ENCODE results near the gene C4orf50.

The C4orf50 gene

GRCh38 chr4:5930876-5931275 is 87.4 kb downstream of the C4orf50 start:
- Histone ChIP-seq H3K9me3 (ENCODE audit: insufficient read depth, low read length) (no peaks in the 10 kb centered on the region), H3K27ac (ENCODE audit: low read depth, low read length) (no peak overlapping the region), H3K4me2 (ENCODE audit: low read depth, low read length, poor library complexity, severe bottlenecking) (no peak overlapping the region), H3F3A (ENCODE audit: insufficient read depth) (no peaks in the 10 kb centered on the region), H3K9ac (ENCODE audit: low read length) (no peak overlapping the region), H3K27me3 (ENCODE audit: low read length) (no peaks in the 10 kb centered on the region), H2AFZ (ENCODE audit: low read depth, low read length, severe bottlenecking) (no peak overlapping the region), H3K9me2 (replicated peaks; ENCODE audit: insufficient read depth, low read length) (no peaks in the 10 kb centered on the region), H3K79me2 (ENCODE audit: insufficient read depth, low read length) (no peaks in the 10 kb centered on the region), H3K36me3 (ENCODE audit: low read length) (no peaks in the 10 kb centered on the region), H3K4me3 (ENCODE audit: insufficient read depth, low read length, poor library complexity, severe bottlenecking) (no peak overlapping the region), H4K20me1 (ENCODE audit: low read depth, low read length) (no peaks in the 10 kb centered on the region)
- TF ChIP-seq CTCF (IDR thresholded peaks at IDR 0.05; ENCODE audit: insufficient read depth, low read length, poor library complexity, severe bottlenecking): no peak
- TF ChIP-seq EZH2phosphoT487 (conservative IDR thresholded peaks at IDR 0.05; ENCODE audit: low read length): no peak

GRCh38 chr4:5930456-5930855 is 87.8 kb downstream of the C4orf50 start:
- no peaks in the 10 kb centered on the region for H3K79me2 ChIP-seq (ENCODE audit: insufficient read depth, low read length)
- H3K27me3 ChIP-seq (ENCODE audit: low read length): no peaks in the 10 kb centered on the region
- no peaks in the 10 kb centered on the region for H3K36me3 ChIP-seq (ENCODE audit: low read length)
- no peaks in the 10 kb centered on the region for H3K9me3 ChIP-seq (ENCODE audit: insufficient read depth, low read length)
- H4K20me1 ChIP-seq (ENCODE audit: low read depth, low read length): no peaks in the 10 kb centered on the region
- no peak overlapping the region for H2AFZ ChIP-seq (ENCODE audit: low read depth, low read length, severe bottlenecking)
- TF ChIP-seq CTCF (IDR thresholded peaks at IDR 0.05; ENCODE audit: insufficient read depth, low read length, poor library complexity, severe bottlenecking) (no peak), EZH2phosphoT487 (conservative IDR thresholded peaks at IDR 0.05; ENCODE audit: low read length) (no peak)
- H3K4me2 ChIP-seq (ENCODE audit: low read depth, low read length, poor library complexity, severe bottlenecking): no peak overlapping the region
- H3K4me3 ChIP-seq (ENCODE audit: insufficient read depth, low read length, poor library complexity, severe bottlenecking): no peak overlapping the region
- no peaks in the 10 kb centered on the region for H3K9me2 ChIP-seq (replicated peaks; ENCODE audit: insufficient read depth, low read length)
- H3K9ac ChIP-seq (ENCODE audit: low read length): no peak overlapping the region
- no peaks in the 10 kb centered on the region for H3F3A ChIP-seq (ENCODE audit: insufficient read depth)
- no peak overlapping the region for H3K27ac ChIP-seq (ENCODE audit: low read depth, low read length)

- H3K27me3 ChIP-seq (ENCODE audit: low read length): no peaks in the 10 kb centered on the region
- H2AFZ ChIP-seq (ENCODE audit: low read depth, low read length, severe bottlenecking): no peak overlapping the region
- TF ChIP-seq EZH2phosphoT487 (conservative IDR thresholded peaks at IDR 0.05; ENCODE audit: low read length) (no peak), CTCF (IDR thresholded peaks at IDR 0.05; ENCODE audit: insufficient read depth, low read length, poor library complexity, severe bottlenecking) (no peak)
- no peaks in the 10 kb centered on the region for H4K20me1 ChIP-seq (ENCODE audit: low read depth, low read length)
- H3K4me2 ChIP-seq (ENCODE audit: low read depth, low read length, poor library complexity, severe bottlenecking): no peak overlapping the region
- no peak overlapping the region for H3K27ac ChIP-seq (ENCODE audit: low read depth, low read length)
- no peaks in the 10 kb centered on the region for H3F3A ChIP-seq (ENCODE audit: insufficient read depth)
- H3K79me2 ChIP-seq (ENCODE audit: insufficient read depth, low read length): no peaks in the 10 kb centered on the region
- H3K9me3 ChIP-seq (ENCODE audit: insufficient read depth, low read length): no peaks in the 10 kb centered on the region
- no peaks in the 10 kb centered on the region for H3K9me2 ChIP-seq (replicated peaks; ENCODE audit: insufficient read depth, low read length)
- H3K36me3 ChIP-seq (ENCODE audit: low read length): no peaks in the 10 kb centered on the region
- no peak overlapping the region for H3K4me3 ChIP-seq (ENCODE audit: insufficient read depth, low read length, poor library complexity, severe bottlenecking)
- H3K9ac ChIP-seq (ENCODE audit: low read length): no peak overlapping the region
These were observed 89.3 kb downstream of the C4orf50 start for GRCh38 chr4:5928844-5929420.

Data from SU-DHL-6 (cell line).